ENCODE data around the gene IL1R2. TPM values are rescaled to one million over a fixed set of nuclear protein-coding genes. Genes with fewer than 3 reads are reported as not detected.

The IL1R2 gene
- total and polyA plus RNA-seq, 9 of the 15 experiments (the other 6 are each of a cell fraction or from before 2014, with no cell fraction given), result 0.13 TPM; not detected in 8

DNA sequence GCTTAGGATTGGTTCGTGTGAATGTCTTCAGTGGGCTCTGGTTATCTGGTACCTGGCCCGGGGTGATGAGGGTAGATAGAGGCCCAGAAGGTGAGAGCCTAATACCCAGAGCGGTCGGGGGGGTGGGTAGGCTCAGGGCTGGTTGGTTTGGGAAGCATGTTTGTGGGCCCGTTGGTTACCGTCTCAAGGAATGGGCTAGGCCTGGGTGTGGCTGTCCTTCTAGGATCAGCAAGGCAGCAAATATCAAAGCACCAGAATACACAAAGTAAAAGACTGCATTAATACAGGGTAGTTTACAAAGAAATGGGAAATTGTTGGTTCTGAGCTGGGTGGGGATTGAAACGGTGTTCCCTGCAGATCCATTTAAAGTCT lies 6.0 kb upstream of the IL1R2 start:
- Histone ChIP-seq H3K27me3 (ENCODE audit: control insufficient read depth in 2 of 2, insufficient read depth in 2 of 2, low read length in 2 of 2) (peaks cover 20 to 66% of the 10 kb centered on the region in 2 experiments; a peak in 4 of 5 replicates), H3K36me3 (ENCODE audit: control insufficient read depth, insufficient read depth, low read length) (no peaks in the 10 kb centered on the region), H3K27ac (ENCODE audit: extremely low read depth, low read depth, low read length) (no peak overlapping the region), H3K79me2 (ENCODE audit: control insufficient read depth, insufficient read depth, low read length) (no peaks in the 10 kb centered on the region), H3K4me1 (replicated peaks in 1 of 2; ENCODE audit: control insufficient read depth in 2 of 2, insufficient read depth in 2 of 2, low read length in 2 of 2) (no peaks in the 10 kb centered on the region), H4K20me1 (replicated peaks; ENCODE audit: control insufficient read depth, insufficient read depth, low read length) (no peaks in the 10 kb centered on the region), H3K9me3 (replicated peaks; ENCODE audit: control insufficient read depth, insufficient read depth, low read depth, low read length) (no peaks in the 10 kb centered on the region), H2AFZ (ENCODE audit: low read depth, low read length) (no peak overlapping the region), H3K4me3 (no peak overlapping the region), H3K4me2 (ENCODE audit: insufficient read depth, low read length) (no peak overlapping the region), H3K9me1 (ENCODE audit: control insufficient read depth, insufficient read depth, low read length) (peaks cover 2% of the 10 kb centered on the region), H3K9ac (ENCODE audit: insufficient read depth in 1 of 2, low read depth in 2 of 2, low read length in 2 of 2) (no peak overlapping the region)
- in situ Hi-C loops (cut with MboI) (no loop called here), intact Hi-C loops (cut with micrococcal nuclease) (loop anchor here (10.0 kb wide), 2 partner anchors 461 to 571 kb away; no protein-coding TSS in a partner anchor)
- BruUV-seq (replicated peaks), result no TSS peak
- no peak for FAIRE-seq
- CTCF ChIA-PET (ENCODE audit: low intra/inter-chr PET ratio), result no interaction called here
- no peak for DNase-seq (ENCODE audit: extremely low read depth in 1 of 4, low spot score in 3 of 4)
- ATAC-seq, result no peak
- 1% methylated on average over 7 of the region's 7 CpGs for WGBS (ENCODE audit: insufficient coverage, low coverage, missing lambda C conversion rate)
- POLR2A ChIA-PET, result no interaction called here
- TF ChIP-seq ZNF23 (CRISPR knock-in tag; IDR thresholded peaks at IDR 0.05), result no peak
- TF ChIP-seq ARHGAP35 (IDR thresholded peaks at IDR 0.05; ENCODE audit: partially characterized antibody), result no peak
- no peak for TF ChIP-seq DACH1 (IDR thresholded peaks at IDR 0.05; ENCODE audit: partially characterized antibody)
- no peak for TF ChIP-seq ZNF263 (CRISPR knock-in tag; IDR thresholded peaks at IDR 0.05; ENCODE audit: borderline replicate concordance)
- TF ChIP-seq, protein P1, sequence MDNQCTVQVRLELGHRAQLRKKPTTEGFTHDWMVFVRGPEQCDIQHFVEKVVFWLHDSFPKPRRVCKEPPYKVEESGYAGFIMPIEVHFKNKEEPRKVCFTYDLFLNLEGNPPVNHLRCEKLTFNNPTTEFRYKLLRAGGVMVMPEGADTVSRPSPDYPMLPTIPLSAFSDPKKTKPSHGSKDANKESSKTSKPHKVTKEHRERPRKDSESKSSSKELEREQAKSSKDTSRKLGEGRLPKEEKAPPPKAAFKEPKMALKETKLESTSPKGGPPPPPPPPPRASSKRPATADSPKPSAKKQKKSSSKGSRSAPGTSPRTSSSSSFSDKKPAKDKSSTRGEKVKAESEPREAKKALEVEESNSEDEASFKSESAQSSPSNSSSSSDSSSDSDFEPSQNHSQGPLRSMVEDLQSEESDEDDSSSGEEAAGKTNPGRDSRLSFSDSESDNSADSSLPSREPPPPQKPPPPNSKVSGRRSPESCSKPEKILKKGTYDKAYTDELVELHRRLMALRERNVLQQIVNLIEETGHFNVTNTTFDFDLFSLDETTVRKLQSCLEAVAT (IDR thresholded peaks at IDR 0.05), result no peak
- TF ChIP-seq, protein P2, sequence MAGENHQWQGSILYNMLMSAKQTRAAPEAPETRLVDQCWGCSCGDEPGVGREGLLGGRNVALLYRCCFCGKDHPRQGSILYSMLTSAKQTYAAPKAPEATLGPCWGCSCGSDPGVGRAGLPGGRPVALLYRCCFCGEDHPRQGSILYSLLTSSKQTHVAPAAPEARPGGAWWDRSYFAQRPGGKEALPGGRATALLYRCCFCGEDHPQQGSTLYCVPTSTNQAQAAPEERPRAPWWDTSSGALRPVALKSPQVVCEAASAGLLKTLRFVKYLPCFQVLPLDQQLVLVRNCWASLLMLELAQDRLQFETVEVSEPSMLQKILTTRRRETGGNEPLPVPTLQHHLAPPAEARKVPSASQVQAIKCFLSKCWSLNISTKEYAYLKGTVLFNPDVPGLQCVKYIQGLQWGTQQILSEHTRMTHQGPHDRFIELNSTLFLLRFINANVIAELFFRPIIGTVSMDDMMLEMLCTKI (IDR thresholded peaks at IDR 0.05; ENCODE audit: partially characterized antibody), result no peak
- no peak for TF ChIP-seq MEF2A (IDR thresholded peaks at IDR 0.05; ENCODE audit: control insufficient read depth, low read depth, low read length)
- no peak for TF ChIP-seq HDGF (IDR thresholded peaks at IDR 0.05)
- TF ChIP-seq BCOR (IDR thresholded peaks at IDR 0.05), result no peak
- TF ChIP-seq ZNF3 (CRISPR knock-in tag; IDR thresholded peaks at IDR 0.05), result no peak
- no peak for TF ChIP-seq NRF1 (conservative IDR thresholded peaks at IDR 0.05 in 1 of 2, IDR thresholded peaks at IDR 0.05 in 1 of 2)
- TF ChIP-seq ZNF707 (CRISPR knock-in tag; conservative IDR thresholded peaks at IDR 0.05), result no peak
- TF ChIP-seq, protein P3, sequence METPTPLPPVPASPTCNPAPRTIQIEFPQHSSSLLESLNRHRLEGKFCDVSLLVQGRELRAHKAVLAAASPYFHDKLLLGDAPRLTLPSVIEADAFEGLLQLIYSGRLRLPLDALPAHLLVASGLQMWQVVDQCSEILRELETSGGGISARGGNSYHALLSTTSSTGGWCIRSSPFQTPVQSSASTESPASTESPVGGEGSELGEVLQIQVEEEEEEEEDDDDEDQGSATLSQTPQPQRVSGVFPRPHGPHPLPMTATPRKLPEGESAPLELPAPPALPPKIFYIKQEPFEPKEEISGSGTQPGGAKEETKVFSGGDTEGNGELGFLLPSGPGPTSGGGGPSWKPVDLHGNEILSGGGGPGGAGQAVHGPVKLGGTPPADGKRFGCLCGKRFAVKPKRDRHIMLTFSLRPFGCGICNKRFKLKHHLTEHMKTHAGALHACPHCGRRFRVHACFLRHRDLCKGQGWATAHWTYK (CRISPR knock-in tag; IDR thresholded peaks at IDR 0.05), result no peak
- TF ChIP-seq ATF1 (CRISPR knock-in tag; IDR thresholded peaks at IDR 0.05), result no peak
- TF ChIP-seq ATF1 (tag; IDR thresholded peaks at IDR 0.05), result no peak
- no peak for TF ChIP-seq ZNF253 (CRISPR knock-in tag; conservative IDR thresholded peaks at IDR 0.05)
- TF ChIP-seq, protein P4, sequence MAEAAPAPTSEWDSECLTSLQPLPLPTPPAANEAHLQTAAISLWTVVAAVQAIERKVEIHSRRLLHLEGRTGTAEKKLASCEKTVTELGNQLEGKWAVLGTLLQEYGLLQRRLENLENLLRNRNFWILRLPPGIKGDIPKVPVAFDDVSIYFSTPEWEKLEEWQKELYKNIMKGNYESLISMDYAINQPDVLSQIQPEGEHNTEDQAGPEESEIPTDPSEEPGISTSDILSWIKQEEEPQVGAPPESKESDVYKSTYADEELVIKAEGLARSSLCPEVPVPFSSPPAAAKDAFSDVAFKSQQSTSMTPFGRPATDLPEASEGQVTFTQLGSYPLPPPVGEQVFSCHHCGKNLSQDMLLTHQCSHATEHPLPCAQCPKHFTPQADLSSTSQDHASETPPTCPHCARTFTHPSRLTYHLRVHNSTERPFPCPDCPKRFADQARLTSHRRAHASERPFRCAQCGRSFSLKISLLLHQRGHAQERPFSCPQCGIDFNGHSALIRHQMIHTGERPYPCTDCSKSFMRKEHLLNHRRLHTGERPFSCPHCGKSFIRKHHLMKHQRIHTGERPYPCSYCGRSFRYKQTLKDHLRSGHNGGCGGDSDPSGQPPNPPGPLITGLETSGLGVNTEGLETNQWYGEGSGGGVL (CRISPR knock-in tag; IDR thresholded peaks at IDR 0.05), result no peak
- TF ChIP-seq TAF7 (tag; IDR thresholded peaks at IDR 0.05), result no peak
- no peak for TF ChIP-seq ZNF224 (CRISPR knock-in tag; IDR thresholded peaks at IDR 0.05)
- no peak for TF ChIP-seq ZNF778 (CRISPR knock-in tag; IDR thresholded peaks at IDR 0.05)
- TF ChIP-seq BRF1 (IDR thresholded peaks at IDR 0.05; ENCODE audit: borderline replicate concordance, extremely low read depth, insufficient read length), result no peak

Measured in K562 (cell line).